GM12801 (cell line): ENCODE data around the gene ADAM22.

ENCODE experiments used
- CTCF ChIP-seq: IDR thresholded peaks from one replicate; pipeline ENCODE4 v1.5.1; 2011; ENCODE audit warnings: control low read depth; ENCODE audit not compliant: insufficient read length; ENCODE audit errors: extremely low read depth

Gene ADAM22

GRCh38 chr7:88216276-88216675, 282.2 kb downstream of the ADAM22 start:
- no peak for TF ChIP-seq CTCF

- TF ChIP-seq CTCF, result no peak
These were observed 283.8 kb downstream of the ADAM22 start for GRCh38 chr7:88217675-88218428.

GRCh38 chr7:88218429-88218745, 284.3 kb downstream of the ADAM22 start:
- TF ChIP-seq CTCF, result no peak

GRCh38 chr7:88218836-88219605, 285.0 kb downstream of the ADAM22 start:
- no peak for TF ChIP-seq CTCF

- no peak for TF ChIP-seq CTCF
These were observed 286.0 kb downstream of the ADAM22 start, which contains the start of gene SRI for GRCh38 chr7:88219781-88220747. TSS of gene SRI (minus strand) at chr7:88220038. CDS start at chr7:88220026, 12 bp downstream.

GRCh38 chr7:88223265-88223664, 289.2 kb downstream of the ADAM22 start:
- no peak for TF ChIP-seq CTCF
